CD14-positive monocyte (primary cell): Measurements from ENCODE around the gene RNASE1. TPM values are rescaled to one million over a fixed set of nuclear protein-coding genes. Genes with fewer than 3 reads are reported as not detected.

Experiments used
- DNase-seq, 3 donors: peaks; one replicate each; pipeline ENCODE4 v3.0.0-alpha.2; 2011 to 2022
- H2AFZ ChIP-seq: 2 replicates; pipeline ENCODE4 v1.6.0; 2012; ENCODE audit warnings: mild to moderate bottlenecking, low read depth, low read length, inconsistent platforms; ENCODE audit not compliant: insufficient read depth, poor library complexity, severe bottlenecking
- H3K27ac ChIP-seq, 2 donors: 1 replicate in 1 of 2; 2 replicates in 1 of 2; pipeline ENCODE4 v1.5.1; 2012 to 2013; ENCODE audit warnings: low read length in 2 of 2, control low read depth in 1 of 2, inconsistent platforms in 1 of 2, low read depth in 1 of 2, mild to moderate bottlenecking in 1 of 2
- H3K27me3 ChIP-seq, 2 donors: one replicate each; pipeline versions ENCODE4 v1.6.0 to v1.6.1; 2011 to 2013; ENCODE audit warnings: low read length in 2 of 2; ENCODE audit not compliant: control insufficient read depth in 2 of 2, insufficient read depth in 2 of 2
- H3K36me3 ChIP-seq, 2 donors: replicated peaks in 1 of 2; 1 replicate in 1 of 2; 2 replicates in 1 of 2; pipeline versions ENCODE4 v1.5.1 to v1.6.1; 2012 to 2013; ENCODE audit warnings: low read length in 2 of 2, control low read depth in 1 of 2, inconsistent platforms in 1 of 2, mild to moderate bottlenecking in 1 of 2; ENCODE audit not compliant: insufficient read depth in 2 of 2, control insufficient read depth in 1 of 2
- H3K4me1 ChIP-seq, 2 donors: 1 replicate in 1 of 2; 2 replicates in 1 of 2; pipeline versions ENCODE4 v1.5.1 to v1.6.1; 2012 to 2013; ENCODE audit warnings: low read length in 2 of 2, control low read depth in 1 of 2, inconsistent platforms in 1 of 2, mild to moderate bottlenecking in 1 of 2, moderate library complexity in 1 of 2; ENCODE audit not compliant: insufficient read depth in 2 of 2, control insufficient read depth in 1 of 2
- H3K4me2 ChIP-seq: replicated peaks from 2 replicates; pipeline ENCODE3; 2012; ENCODE audit warnings: low read length, moderate library complexity, mild to moderate bottlenecking; ENCODE audit not compliant: poor library complexity, severe bottlenecking; ENCODE audit errors: extremely low read depth
- H3K4me3 ChIP-seq, 3 experiments: fragments of 200-600 bp in 1 of 3; sonication (generic) in 1 of 3; replicated peaks in 1 of 3; 1 replicate in 2 of 3; 2 replicates in 1 of 3; pipeline ENCODE4 v1.5.1; 2011 to 2013; ENCODE audit warnings: low read length in 3 of 3, mild to moderate bottlenecking in 3 of 3, control low read depth in 2 of 3, low read depth in 2 of 3, inconsistent platforms in 1 of 3, moderate library complexity in 1 of 3
- H3K79me2 ChIP-seq: 2 replicates; pipeline ENCODE4 v1.6.0; 2012; ENCODE audit warnings: mild to moderate bottlenecking, control low read depth, inconsistent platforms, low read length, moderate library complexity; ENCODE audit not compliant: insufficient read depth
- H3K9ac ChIP-seq: 2 replicates; pipeline ENCODE4 v1.6.0; 2017; ENCODE audit warnings: low read length, mild to moderate bottlenecking; ENCODE audit not compliant: insufficient read depth, poor library complexity, severe bottlenecking
- H3K9me3 ChIP-seq, 2 donors: replicated peaks in 1 of 2; 1 replicate in 1 of 2; 2 replicates in 1 of 2; pipeline versions ENCODE4 v1.5.1 to v1.6.1; 2012 to 2013; ENCODE audit warnings: low read length in 2 of 2, control low read depth in 1 of 2; ENCODE audit not compliant: control insufficient read depth in 1 of 2, insufficient read depth in 1 of 2
- H4K20me1 ChIP-seq: 2 replicates; pipeline ENCODE4 v1.6.0; 2012; ENCODE audit warnings: mild to moderate bottlenecking, low read length, control low read depth, moderate library complexity; ENCODE audit not compliant: insufficient read depth
- H3K27ac Mint-ChIP-seq, 7 donors: one replicate each; pipeline ENCODE4 v1.8.0; 2020; ENCODE audit warnings: mild to moderate bottlenecking in 7 of 7, mixed read lengths in 7 of 7, moderate library complexity in 6 of 7, inconsistent platforms in 2 of 7
- H3K27me3 Mint-ChIP-seq, 3 donors: one replicate each; pipeline ENCODE4 v1.8.0; 2021 to 2022; ENCODE audit warnings: low read depth in 3 of 3, mild to moderate bottlenecking in 3 of 3, mixed read lengths in 3 of 3, moderate library complexity in 3 of 3, inconsistent platforms in 1 of 3
- H3K36me3 Mint-ChIP-seq, 2 donors: one replicate each; pipeline ENCODE4 v1.8.0; 2020; ENCODE audit warnings: mixed read lengths in 2 of 2, inconsistent platforms in 1 of 2, mild to moderate bottlenecking in 1 of 2
- H3K4me1 Mint-ChIP-seq: one replicate; pipeline ENCODE4 v1.8.0; 2020; ENCODE audit warnings: mild to moderate bottlenecking, mixed read lengths
- H3K4me3 Mint-ChIP-seq, 2 donors: one replicate each; pipeline ENCODE4 v1.8.0; 2020; ENCODE audit warnings: mild to moderate bottlenecking in 2 of 2, mixed read lengths in 2 of 2, moderate library complexity in 1 of 2
- H3K9me3 Mint-ChIP-seq, 7 donors: one replicate each; pipeline ENCODE4 v1.8.0; 2020 to 2022; ENCODE audit warnings: mixed read lengths in 7 of 7, mild to moderate bottlenecking in 6 of 7, moderate library complexity in 6 of 7, inconsistent platforms in 2 of 7
- CTCF ChIP-seq: fragments of 200-600 bp; IDR thresholded peaks from one replicate; pipeline ENCODE4 v1.8.0; 2022; ENCODE audit warnings: antibody characterized with exemption, mild to moderate bottlenecking
- WGBS: methylation state at CpG from one replicate; pipeline ENCODE4 v1.1.5; 2013; ENCODE audit warnings: missing lambda C conversion rate; ENCODE audit not compliant: insufficient coverage; 5-methylcytosine and 5-hydroxymethylcytosine counted together
- intact Hi-C, 2 donors: fragments of 100-400 bp; cut with micrococcal nuclease; formaldehyde crosslinking; loops; one replicate each; pipeline versions ENCODE4 v1.15.0 to v1.15.1; 2023
- polyA plus RNA-seq, 3 donors: library from polyadenylated mRNA; depleted of rRNA in 1 of 3; unstranded in 2 of 3; stranded (reverse) in 1 of 3; fragments of 300-500 nt in 2 of 3; fragments of >200 nt in 1 of 3; fragmentation: Illumina TruSeq in 2 of 3; gene quantifications; 1 replicate in 2 of 3; 2 replicates in 1 of 3; pipeline ENCODE4 v1.2.3, GENCODE V29; 2012 to 2021

RNASE1 gene
- polyA plus RNA-seq, 3 donors, result 2.1 to 191 (median 11.3) TPM

- Histone ChIP-seq H4K20me1 (no peaks in the 10 kb centered on the region), H3K79me2 (peaks cover 31% of the 10 kb centered on the region), H3K4me1 (peaks cover 79 to 96% of the 10 kb centered on the region in 2 donors), H3K9ac (no peak overlapping the region), H2AFZ (no peak overlapping the region), H3K4me2 (no peak overlapping the region), H3K36me3 (peaks cover 6% of the 10 kb centered on the region in 2 donors), H3K27ac (peak overlapping the region; percentile 22 to 41), H3K9me3 (no peaks in the 10 kb centered on the region), H3K4me3 (no peak overlapping the region), H3K27me3 (no peaks in the 10 kb centered on the region)
- DNase-seq, result no peak
- peak overlapping the region; percentile 71 to 94 (median 90) for H3K27ac Mint-ChIP-seq
- H3K36me3 Mint-ChIP-seq, result peaks cover 8 to 17% of the 10 kb centered on the region in 2 donors
- no peak overlapping the region for H3K4me3 Mint-ChIP-seq
- peaks cover 0 to 4% (median 0%) of the 10 kb centered on the region in 7 donors for H3K9me3 Mint-ChIP-seq
- H3K4me1 Mint-ChIP-seq, result peaks cover 77% of the 10 kb centered on the region
- no peak for TF ChIP-seq CTCF
- intact Hi-C loops, result loop anchor here in 1 of 2 donors (5.0 kb wide), 1 partner anchor 73 kb away; no protein-coding TSS in a partner anchor
- 85% methylated on average over 10 of the region's 13 CpGs for WGBS
- peaks cover 0 to 2% (median 0%) of the 10 kb centered on the region in 3 donors for H3K27me3 Mint-ChIP-seq
Measured at GRCh38 chr14:20790464-20791116, 12.1 kb downstream of the RNASE1 start.

DNA sequence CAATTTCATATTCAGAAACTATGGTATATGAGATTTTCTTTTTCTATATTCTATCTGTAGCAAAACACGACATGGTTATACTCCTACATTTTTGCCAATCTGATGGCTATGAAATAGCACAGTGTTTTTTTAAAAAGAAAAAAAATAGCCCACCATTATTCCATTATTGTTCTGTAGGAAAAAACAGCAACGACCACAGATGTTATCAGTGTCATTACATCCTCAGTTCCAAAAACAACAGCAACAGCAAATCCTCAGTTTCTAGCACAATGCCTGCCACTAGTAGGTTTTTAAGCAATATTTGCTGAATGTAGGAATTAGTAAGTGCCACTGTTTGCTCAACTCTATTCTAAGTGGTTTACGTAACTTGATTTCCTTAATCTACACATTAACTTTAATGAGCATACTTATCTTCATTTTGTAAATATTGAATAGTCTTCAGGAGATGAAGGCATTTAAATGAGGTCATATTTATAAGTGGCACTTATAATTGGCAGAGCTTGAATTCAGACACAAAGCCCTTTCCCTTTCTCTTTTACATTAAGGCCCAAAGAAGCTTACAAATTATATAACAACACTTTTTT lies 13.3 kb downstream of the RNASE1 start:
- H3K9me3 Mint-ChIP-seq, result peaks cover 0 to 10% (median 3%) of the 10 kb centered on the region in 7 donors
- intact Hi-C loops, result loop anchor here in 1 of 2 donors (10.0 kb wide), 2 partner anchors 55 to 175 kb away; no protein-coding TSS in a partner anchor
- Histone ChIP-seq H3K4me2 (peak overlapping the region; percentile 16), H3K27ac (peak overlapping the region in 1 of 2 donors; percentile 57), H3K27me3 (no peaks in the 10 kb centered on the region), H3K4me3 (no peak overlapping the region), H4K20me1 (no peaks in the 10 kb centered on the region), H3K9me3 (no peaks in the 10 kb centered on the region), H2AFZ (no peak overlapping the region), H3K79me2 (peaks cover 42% of the 10 kb centered on the region), H3K36me3 (peaks cover 6% of the 10 kb centered on the region in 2 donors), H3K4me1 (peaks cover 79 to 97% of the 10 kb centered on the region in 2 donors), H3K9ac (no peak overlapping the region)
- TF ChIP-seq CTCF, result no peak
- H3K36me3 Mint-ChIP-seq, result peaks cover 10 to 24% of the 10 kb centered on the region in 2 donors
- no peak overlapping the region for H3K4me3 Mint-ChIP-seq
- peaks cover 81% of the 10 kb centered on the region for H3K4me1 Mint-ChIP-seq
- H3K27me3 Mint-ChIP-seq, result no peaks in the 10 kb centered on the region
- no CpG with 5 or more reads among the region's 3 CpGs for WGBS
- peak overlapping the region in 4 of 7 donors; percentile 43 to 63 (median 48) for H3K27ac Mint-ChIP-seq
- peak in 1 of 3 donors; percentile 46 for DNase-seq
